Thyroid gland (tissue), 4 donors: ENCODE data around the gene LHPP. TPM values are rescaled to one million over a fixed set of nuclear protein-coding genes. Genes with fewer than 3 reads are reported as not detected.
A peak's percentile ranks its signal among the peaks of the same experiment; 100 is the strongest.

Source experiments
- DNase-seq, 2 donors: peaks; one replicate each; pipeline ENCODE4 v3.0.0-alpha.2; 2019
- H3K27ac ChIP-seq, 3 donors: fragments of 200-600 bp; sonication (generic); 1 replicate in 2 of 3; 2 replicates in 1 of 3; pipeline ENCODE4 v1.5.1; 2016 to 2019; ENCODE audit warnings: mild to moderate bottlenecking in 1 of 3, moderate library complexity in 1 of 3
- H3K27me3 ChIP-seq: fragments of 200-600 bp; sonication (generic); one replicate; pipeline ENCODE4 v1.5.1; 2019
- H3K36me3 ChIP-seq, 2 donors: fragments of 200-600 bp; sonication (generic); one replicate each; pipeline ENCODE4 v1.5.1; 2016 to 2019
- H3K4me1 ChIP-seq, 2 donors: fragments of 200-600 bp; sonication (generic); one replicate each; pipeline ENCODE4 v1.5.1; 2017 to 2019
- H3K4me3 ChIP-seq, 3 donors: fragments of 200-600 bp; sonication (generic); replicated peaks in 1 of 3; 1 replicate in 2 of 3; 2 replicates in 1 of 3; pipeline ENCODE4 v1.5.1; 2016; ENCODE audit warnings: mild to moderate bottlenecking in 1 of 3
- H3K9me3 ChIP-seq: fragments of 200-600 bp; sonication (generic); one replicate; pipeline ENCODE4 v1.5.1; 2017
- POLR2A ChIP-seq, 2 donors: fragments of 450-650 bp; IDR thresholded peaks; one replicate each; pipeline ENCODE4 v1.6.1; 2017; ENCODE audit warnings: antibody characterized with exemption in 2 of 2, mild to moderate bottlenecking in 2 of 2, moderate library complexity in 1 of 2
- WGBS, 2 donors: methylation state at CpG; one replicate each; pipeline ENCODE4 v1.1.5; 2017; 5-methylcytosine and 5-hydroxymethylcytosine counted together
- intact Hi-C: fragments of 100-400 bp; cut with DNase I; formaldehyde crosslinking; loops from one replicate; pipeline ENCODE4 v1.15.1; 2023
- total RNA-seq, 4 donors: library from RNA; depleted of rRNA; stranded (reverse); fragments of >200 nt; gene quantifications; one replicate each; pipeline ENCODE4 v1.2.3, GENCODE V29; 2016
- TF ChIP-seq, protein P1 (sequence below), 6 experiments: fragments of 200-600 bp in 3 of 6; fragments of 450-650 bp in 3 of 6; sonication (generic) in 3 of 6; IDR thresholded peaks; one replicate each; pipeline ENCODE4 v1.5.1; 2016 to 2019; ENCODE audit warnings: antibody characterized with exemption in 6 of 6, mild to moderate bottlenecking in 2 of 6, inconsistent platforms in 1 of 6, moderate library complexity in 1 of 6

The LHPP gene
- total RNA-seq, 4 donors from 2014 or later: 8.3 to 69.9 (median 48.3) TPM

DNA sequence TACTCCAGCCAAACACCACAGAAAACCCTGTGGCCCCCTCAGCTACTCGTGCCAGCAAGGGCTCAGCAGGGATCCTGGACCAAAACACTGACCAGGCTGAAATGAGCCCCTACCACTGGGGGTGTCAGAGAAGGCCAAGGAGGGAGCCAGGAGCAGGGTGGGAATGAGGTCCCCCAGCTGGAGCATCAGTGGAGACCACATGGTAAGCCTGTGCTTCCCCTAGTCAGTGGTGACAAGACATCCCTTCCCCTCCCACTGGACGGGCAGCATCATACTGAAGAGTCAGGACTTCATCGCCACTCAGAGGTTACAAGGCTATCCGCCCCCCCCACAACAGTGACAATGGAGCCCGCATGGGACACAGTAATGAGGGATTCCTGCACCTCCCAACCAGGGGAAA is 99.6 kb downstream of the LHPP start:
- H3K27ac ChIP-seq: no peak overlapping the region
- no peak overlapping the region for H3K4me3 ChIP-seq
- H3K9me3 ChIP-seq: no peaks in the 10 kb centered on the region
- TF ChIP-seq, protein P1, sequence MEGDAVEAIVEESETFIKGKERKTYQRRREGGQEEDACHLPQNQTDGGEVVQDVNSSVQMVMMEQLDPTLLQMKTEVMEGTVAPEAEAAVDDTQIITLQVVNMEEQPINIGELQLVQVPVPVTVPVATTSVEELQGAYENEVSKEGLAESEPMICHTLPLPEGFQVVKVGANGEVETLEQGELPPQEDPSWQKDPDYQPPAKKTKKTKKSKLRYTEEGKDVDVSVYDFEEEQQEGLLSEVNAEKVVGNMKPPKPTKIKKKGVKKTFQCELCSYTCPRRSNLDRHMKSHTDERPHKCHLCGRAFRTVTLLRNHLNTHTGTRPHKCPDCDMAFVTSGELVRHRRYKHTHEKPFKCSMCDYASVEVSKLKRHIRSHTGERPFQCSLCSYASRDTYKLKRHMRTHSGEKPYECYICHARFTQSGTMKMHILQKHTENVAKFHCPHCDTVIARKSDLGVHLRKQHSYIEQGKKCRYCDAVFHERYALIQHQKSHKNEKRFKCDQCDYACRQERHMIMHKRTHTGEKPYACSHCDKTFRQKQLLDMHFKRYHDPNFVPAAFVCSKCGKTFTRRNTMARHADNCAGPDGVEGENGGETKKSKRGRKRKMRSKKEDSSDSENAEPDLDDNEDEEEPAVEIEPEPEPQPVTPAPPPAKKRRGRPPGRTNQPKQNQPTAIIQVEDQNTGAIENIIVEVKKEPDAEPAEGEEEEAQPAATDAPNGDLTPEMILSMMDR (IDR thresholded peaks at IDR 0.05): no peak
- TF ChIP-seq POLR2A (IDR thresholded peaks at IDR 0.05): no peak
- no peaks in the 10 kb centered on the region for H3K36me3 ChIP-seq
- H3K4me1 ChIP-seq: peaks cover 9 to 27% of the 10 kb centered on the region in 2 donors
- no peaks in the 10 kb centered on the region for H3K27me3 ChIP-seq
- intact Hi-C loops: no loop called here
- no peak for DNase-seq
- 87 to 88% methylated on average over 3 to 5 of the region's 5 CpGs for whole genome bisulfite sequencing, 2 donors

DNA sequence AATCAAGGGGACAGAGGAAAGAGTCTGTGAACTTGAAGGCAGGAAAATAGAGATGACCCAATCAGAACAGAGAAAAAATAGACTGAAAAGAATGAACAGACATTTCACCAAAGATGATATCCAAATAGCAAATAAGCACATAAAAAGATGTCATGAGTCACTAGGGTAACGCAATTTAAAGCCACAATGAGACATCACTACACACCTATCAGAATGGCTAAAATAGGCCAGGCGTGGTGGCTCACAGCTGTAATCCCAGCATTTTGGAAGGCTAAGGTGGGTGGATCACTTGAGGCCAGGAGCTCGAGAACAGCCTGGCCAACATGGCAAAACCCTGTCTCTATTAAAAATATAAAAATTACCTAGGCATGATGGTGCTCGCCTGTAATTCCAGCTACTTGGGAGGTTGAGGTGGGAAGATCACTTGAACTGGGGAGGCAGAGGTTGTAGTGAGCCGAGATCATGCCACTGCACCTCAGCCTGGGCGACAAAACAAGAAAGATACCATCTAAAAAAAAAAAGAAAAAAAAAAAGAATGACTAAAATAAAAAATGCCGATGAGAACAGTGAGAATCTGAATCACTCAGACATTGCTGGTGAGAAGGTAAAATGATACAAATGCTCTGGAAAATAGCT is 100.9 kb downstream of the LHPP start:
- no peak for TF ChIP-seq POLR2A (IDR thresholded peaks at IDR 0.05)
- TF ChIP-seq, protein P1 (IDR thresholded peaks at IDR 0.05): no peak
- intact Hi-C loops: no loop called here
- WGBS, 2 donors: 93% methylated on average over 7 of the region's 7 CpGs
- H3K27me3 ChIP-seq: no peaks in the 10 kb centered on the region
- no peaks in the 10 kb centered on the region for H3K36me3 ChIP-seq
- H3K9me3 ChIP-seq: no peaks in the 10 kb centered on the region
- peaks cover 10 to 30% of the 10 kb centered on the region in 2 donors for H3K4me1 ChIP-seq
- no peak for DNase-seq
- no peak overlapping the region for H3K4me3 ChIP-seq
- H3K27ac ChIP-seq: no peak overlapping the region

DNA sequence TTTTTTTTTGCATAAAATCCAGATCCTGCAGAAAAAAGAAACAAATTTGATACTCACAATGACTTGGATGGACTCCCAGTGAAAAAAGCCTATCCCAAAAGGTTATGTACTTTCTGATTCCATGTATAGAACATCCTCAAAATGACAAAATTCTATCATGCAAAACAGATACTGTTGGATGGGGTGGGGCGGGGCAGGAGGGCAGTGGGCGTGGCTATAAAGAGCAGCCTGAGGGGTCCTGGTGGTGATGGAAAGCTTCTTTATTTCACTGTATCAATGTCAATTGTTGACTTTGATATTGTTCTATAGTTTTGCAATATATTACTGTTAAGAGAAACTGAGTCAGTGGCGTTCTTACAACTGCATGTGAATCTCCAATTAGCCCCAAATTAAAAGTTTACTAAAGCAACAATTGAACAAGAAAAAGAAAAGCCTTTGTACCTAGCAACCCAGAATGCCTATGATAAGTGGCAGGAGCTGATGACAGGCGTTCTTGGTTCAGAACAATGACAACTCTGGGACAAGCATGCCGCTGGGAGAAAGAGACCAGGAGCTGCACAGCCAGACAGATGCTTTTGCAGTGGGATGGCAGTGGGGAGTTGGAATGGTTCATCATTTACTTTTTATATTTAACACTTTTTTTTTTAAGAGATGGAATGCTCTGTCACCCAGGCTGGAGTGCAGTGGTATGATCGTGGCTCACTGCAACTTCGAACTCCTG is 101.9 kb downstream of the LHPP start:
- Histone ChIP-seq H3K4me1 (peaks cover 10 to 30% of the 10 kb centered on the region in 2 donors), H3K27ac (no peak overlapping the region), H3K27me3 (no peaks in the 10 kb centered on the region), H3K36me3 (no peaks in the 10 kb centered on the region), H3K9me3 (no peaks in the 10 kb centered on the region), H3K4me3 (no peak overlapping the region)
- TF ChIP-seq, protein P1 (IDR thresholded peaks at IDR 0.05): no peak
- TF ChIP-seq POLR2A (IDR thresholded peaks at IDR 0.05): no peak
- 92 to 95% methylated on average over 7 of the region's 7 CpGs for WGBS, 2 donors
- intact Hi-C loops: no loop called here
- DNase-seq: no peak

DNA sequence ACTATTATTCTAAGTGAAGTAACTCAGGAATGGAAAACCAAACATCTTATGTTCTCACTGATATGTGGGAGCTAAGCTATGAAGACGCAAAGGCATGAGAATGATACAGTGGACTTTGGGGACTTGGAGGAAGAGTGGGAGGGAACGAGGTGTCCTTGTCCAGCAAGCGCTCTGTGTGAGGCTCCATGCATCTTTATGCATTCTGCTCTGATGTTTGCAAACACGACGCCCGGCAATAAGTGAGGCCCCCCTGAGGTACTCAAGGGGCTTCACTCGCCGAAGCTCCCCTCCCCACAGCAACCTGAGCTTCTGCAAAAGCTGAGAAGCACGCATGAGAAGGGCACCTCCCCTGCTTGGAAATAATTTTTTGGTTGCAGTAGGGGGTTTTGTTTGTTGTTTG is 103.3 kb downstream of the LHPP start:
- H3K4me1 ChIP-seq: peaks cover 10 to 25% of the 10 kb centered on the region in 2 donors
- no peak for DNase-seq
- no peak overlapping the region for H3K4me3 ChIP-seq
- intact Hi-C loops: no loop called here
- no peaks in the 10 kb centered on the region for H3K27me3 ChIP-seq
- H3K36me3 ChIP-seq: no peaks in the 10 kb centered on the region
- no peaks in the 10 kb centered on the region for H3K9me3 ChIP-seq
- peak overlapping the region; percentile 50 to 71 (median 59) for H3K27ac ChIP-seq
- 67 to 68% methylated on average over 9 of the region's 9 CpGs for WGBS, 2 donors
- no peak for TF ChIP-seq POLR2A (IDR thresholded peaks at IDR 0.05)
- TF ChIP-seq, protein P1 (IDR thresholded peaks at IDR 0.05): no peak

DNA sequence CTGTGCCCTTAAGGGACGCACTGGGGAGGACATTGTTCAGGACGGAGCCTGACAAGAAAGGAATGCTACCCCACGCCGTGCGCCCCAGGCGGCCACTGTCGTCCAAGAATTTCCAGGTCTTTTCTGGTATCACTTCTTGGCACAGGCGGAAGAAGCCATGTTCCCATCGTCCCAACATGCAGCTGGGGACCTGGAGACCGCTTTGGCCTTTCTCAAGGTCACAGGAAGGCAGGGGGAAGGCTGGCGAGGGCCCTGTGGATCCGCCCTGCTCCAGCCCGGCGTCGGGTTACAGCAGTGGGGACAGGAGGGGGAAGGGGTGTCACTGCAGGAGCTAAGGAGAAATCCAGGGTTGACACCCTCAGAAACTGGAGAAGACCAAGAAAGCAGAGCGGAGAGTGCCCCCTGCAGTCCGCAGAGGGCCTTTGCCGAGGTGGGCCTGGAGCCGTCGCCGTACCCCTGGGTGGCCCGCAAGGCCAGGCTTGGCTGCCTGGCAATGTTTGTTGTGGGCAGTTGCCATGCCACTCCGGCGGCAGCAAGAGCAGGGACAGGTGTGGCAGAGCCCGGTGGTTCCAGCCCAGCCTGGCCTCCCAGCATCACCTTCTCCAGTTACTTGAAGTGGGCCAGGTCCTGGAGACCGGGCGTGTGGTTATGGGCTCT is 104.1 kb downstream of the LHPP start:
- DNase-seq: peak; percentile 92 to 93
- H3K9me3 ChIP-seq: no peaks in the 10 kb centered on the region
- intact Hi-C loops: no loop called here
- no peaks in the 10 kb centered on the region for H3K27me3 ChIP-seq
- H3K27ac ChIP-seq: peak overlapping the region; percentile 50 to 71 (median 59)
- 34 to 41% methylated on average over 14 to 16 of the region's 27 CpGs for WGBS, 2 donors
- H3K4me3 ChIP-seq: no peak overlapping the region
- no peaks in the 10 kb centered on the region for H3K36me3 ChIP-seq
- no peak for TF ChIP-seq POLR2A (IDR thresholded peaks at IDR 0.05)
- TF ChIP-seq, protein P1 (IDR thresholded peaks at IDR 0.05): peak in 4 of 6 experiments; percentile 52 to 71 (median 58)
- peaks cover 10 to 20% of the 10 kb centered on the region in 2 donors for H3K4me1 ChIP-seq
